Ramos (cell line): Measurements from ENCODE around the gene SCP2D1.
"Not testable (repeated sequence)": the region's sequence is repeated elsewhere in the genome, so short reads cannot be mapped to it uniquely, and the experiment has no call there.

Source experiments
- in situ Hi-C: fragments of 300-500 bp; cut with MboI; formaldehyde crosslinking; loops from one replicate; pipeline ENCODE4 v1.14.3; 2022; ENCODE audit warnings: low sequenced_read_pairs; ENCODE audit not compliant: unreplicated experiment

SCP2D1 gene

GRCh38 chr20:18813483-18813882 lies at the start of gene SCP2D1:
SCP2D1 (plus strand) TSS chr20:18813783; CDS start chr20:18813816, 33 bp downstream.
- in situ Hi-C loops: no loop called here

- in situ Hi-C loops: no loop called here
Observed at GRCh38 chr20:18767676-18768075, 45.9 kb upstream of the SCP2D1 start.

- in situ Hi-C loops: no loop called here
Observed at GRCh38 chr20:18773566-18773965, 40.0 kb upstream of the SCP2D1 start.

GRCh38 chr20:18774207-18774606 lies 39.4 kb upstream of the SCP2D1 start:
- in situ Hi-C loops: no loop called here

- in situ Hi-C loops: no loop called here
Observed at GRCh38 chr20:18775633-18776032, 38.0 kb upstream of the SCP2D1 start.

- in situ Hi-C loops: no loop called here
Observed at GRCh38 chr20:18778690-18779392, 34.7 kb upstream of the SCP2D1 start.

- in situ Hi-C loops: no loop called here
Observed at GRCh38 chr20:18780385-18781130, 33.0 kb upstream of the SCP2D1 start.

- in situ Hi-C loops: no loop called here
Observed at GRCh38 chr20:18781509-18781908, 32.1 kb upstream of the SCP2D1 start.

- in situ Hi-C loops: no loop called here
Observed at GRCh38 chr20:18783385-18783959, 30.1 kb upstream of the SCP2D1 start.

GRCh38 chr20:18787046-18787445 lies 26.5 kb upstream of the SCP2D1 start:
- in situ Hi-C loops: not testable (repeated sequence)

GRCh38 chr20:18788021-18788420 lies 25.6 kb upstream of the SCP2D1 start:
- in situ Hi-C loops: no loop called here

GRCh38 chr20:18790787-18791186 lies 22.8 kb upstream of the SCP2D1 start:
- in situ Hi-C loops: no loop called here

GRCh38 chr20:18793625-18794427 lies 19.8 kb upstream of the SCP2D1 start:
- in situ Hi-C loops: no loop called here

GRCh38 chr20:18794428-18794787 lies 19.2 kb upstream of the SCP2D1 start:
- in situ Hi-C loops: no loop called here

GRCh38 chr20:18795366-18795765 lies 18.2 kb upstream of the SCP2D1 start:
- in situ Hi-C loops: no loop called here

- in situ Hi-C loops: no loop called here
Observed at GRCh38 chr20:18796282-18796833, 17.2 kb upstream of the SCP2D1 start.

- in situ Hi-C loops: no loop called here
Observed at GRCh38 chr20:18801516-18801915, 12.1 kb upstream of the SCP2D1 start.

GRCh38 chr20:18802012-18802634 lies 11.5 kb upstream of the SCP2D1 start:
- in situ Hi-C loops: no loop called here

GRCh38 chr20:18805881-18806280 lies 7.7 kb upstream of the SCP2D1 start:
- in situ Hi-C loops: no loop called here

- in situ Hi-C loops: no loop called here
Observed at GRCh38 chr20:18808712-18809111, 4.9 kb upstream of the SCP2D1 start.
